ENCODE results near the gene NLRC3. TPM values are rescaled to one million over a fixed set of nuclear protein-coding genes. Genes with fewer than 3 reads are reported as not detected.

Gene NLRC3
- total RNA-seq, 1 experiment from 2014 or later, result 0.15 TPM

DNA sequence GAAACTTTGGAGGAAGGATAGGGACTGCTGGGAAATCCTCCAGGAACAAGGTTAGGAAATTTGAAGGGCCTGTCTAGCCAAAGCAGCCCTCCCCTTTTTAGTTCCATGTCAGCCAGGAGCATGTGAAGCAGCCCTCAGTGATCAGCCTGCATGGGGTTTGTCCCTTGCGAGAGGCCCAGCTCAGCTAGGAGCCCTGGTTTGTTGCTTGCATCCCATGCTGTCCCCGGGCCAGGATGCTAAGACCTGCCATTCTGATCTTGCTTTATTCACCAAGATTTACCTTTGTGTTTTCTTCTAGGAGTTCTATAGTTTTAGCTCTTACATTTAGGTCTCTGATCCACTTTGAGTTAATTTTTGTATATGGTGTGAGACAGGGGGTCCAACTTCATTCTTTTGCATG is 48.8 kb downstream of the NLRC3 start:
- ChIA-PET CTCF (interaction anchor here (1.2 kb wide), 1 partner anchor 126 kb away, joined by 3 read pairs; no protein-coding TSS in a partner anchor), RAD21 (ENCODE audit: low non-redundant PET in 1 of 2, low total read pairs in 2 of 2, uncharacterized antibody in 2 of 2, unreplicated experiment in 2 of 2) (no interaction called here), POLR2A (no interaction called here)
- no peaks in the 10 kb centered on the region for H3K9me3 ChIP-seq (ENCODE audit: control insufficient read depth in 1 of 2, insufficient read depth in 1 of 2, low read depth in 1 of 2, low read length in 2 of 2)
- H2AFZ ChIP-seq (ENCODE audit: low read depth, low read length, poor library complexity, severe bottlenecking), result no peak overlapping the region
- no peaks in the 10 kb centered on the region for H4K20me1 ChIP-seq (ENCODE audit: insufficient read depth)
- H3K4me1 ChIP-seq (ENCODE audit: control insufficient read depth in 1 of 2, insufficient read depth in 2 of 2, low read length in 2 of 2), result no peaks in the 10 kb centered on the region
- no peaks in the 10 kb centered on the region for H3K79me2 ChIP-seq (ENCODE audit: insufficient read depth, low read length)
- DNase-seq (ENCODE audit: low read depth, low spot score) (no peak), ATAC-seq (no peak)
- H3K4me3 ChIP-seq (replicated peaks in 1 of 2; ENCODE audit: low read depth in 1 of 2, low read length in 2 of 2), result no peak overlapping the region
- H3K9ac ChIP-seq (ENCODE audit: low read length), result no peak overlapping the region
- no peaks in the 10 kb centered on the region for H3K27me3 ChIP-seq (ENCODE audit: insufficient read depth, low read length)
- no TSS peak for BruUV-seq (replicated peaks)
- TF ChIP-seq CEBPB (IDR thresholded peaks at IDR 0.05; ENCODE audit: low read depth) (no peak), EZH2phosphoT487 (IDR thresholded peaks at IDR 0.05; ENCODE audit: borderline replicate concordance) (no peak), FOSL1 (IDR thresholded peaks at IDR 0.05; ENCODE audit: low read depth) (no peak), RAD21 (IDR thresholded peaks at IDR 0.05; ENCODE audit: low read depth) (no peak), TCF7L2 (IDR thresholded peaks at IDR 0.05; ENCODE audit: borderline replicate concordance, extremely low read depth, insufficient read depth, insufficient read length) (no peak), ELF1 (IDR thresholded peaks at IDR 0.05; ENCODE audit: borderline replicate concordance, low read depth) (no peak), SP1 (IDR thresholded peaks at IDR 0.05; ENCODE audit: low read depth) (no peak), CBX3 (IDR thresholded peaks at IDR 0.05; ENCODE audit: low read depth) (no peak), POLR2AphosphoS5 (IDR thresholded peaks at IDR 0.05; ENCODE audit: low read depth, low read length) (no peak), JUND (IDR thresholded peaks at IDR 0.05) (no peak), SIN3A (IDR thresholded peaks at IDR 0.05; ENCODE audit: low read depth) (no peak), ZNF274 (IDR thresholded peaks at IDR 0.05; ENCODE audit: low read depth, low read length) (no peak), EGR1 (IDR thresholded peaks at IDR 0.05; ENCODE audit: low read depth) (no peak)
- TF ChIP-seq, protein P1, sequence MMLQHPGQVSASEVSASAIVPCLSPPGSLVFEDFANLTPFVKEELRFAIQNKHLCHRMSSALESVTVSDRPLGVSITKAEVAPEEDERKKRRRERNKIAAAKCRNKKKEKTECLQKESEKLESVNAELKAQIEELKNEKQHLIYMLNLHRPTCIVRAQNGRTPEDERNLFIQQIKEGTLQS (IDR thresholded peaks at IDR 0.05), result no peak
- TF ChIP-seq, protein P2, sequence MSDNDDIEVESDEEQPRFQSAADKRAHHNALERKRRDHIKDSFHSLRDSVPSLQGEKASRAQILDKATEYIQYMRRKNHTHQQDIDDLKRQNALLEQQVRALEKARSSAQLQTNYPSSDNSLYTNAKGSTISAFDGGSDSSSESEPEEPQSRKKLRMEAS (IDR thresholded peaks at IDR 0.05), result no peak
- TF ChIP-seq, protein P3, sequence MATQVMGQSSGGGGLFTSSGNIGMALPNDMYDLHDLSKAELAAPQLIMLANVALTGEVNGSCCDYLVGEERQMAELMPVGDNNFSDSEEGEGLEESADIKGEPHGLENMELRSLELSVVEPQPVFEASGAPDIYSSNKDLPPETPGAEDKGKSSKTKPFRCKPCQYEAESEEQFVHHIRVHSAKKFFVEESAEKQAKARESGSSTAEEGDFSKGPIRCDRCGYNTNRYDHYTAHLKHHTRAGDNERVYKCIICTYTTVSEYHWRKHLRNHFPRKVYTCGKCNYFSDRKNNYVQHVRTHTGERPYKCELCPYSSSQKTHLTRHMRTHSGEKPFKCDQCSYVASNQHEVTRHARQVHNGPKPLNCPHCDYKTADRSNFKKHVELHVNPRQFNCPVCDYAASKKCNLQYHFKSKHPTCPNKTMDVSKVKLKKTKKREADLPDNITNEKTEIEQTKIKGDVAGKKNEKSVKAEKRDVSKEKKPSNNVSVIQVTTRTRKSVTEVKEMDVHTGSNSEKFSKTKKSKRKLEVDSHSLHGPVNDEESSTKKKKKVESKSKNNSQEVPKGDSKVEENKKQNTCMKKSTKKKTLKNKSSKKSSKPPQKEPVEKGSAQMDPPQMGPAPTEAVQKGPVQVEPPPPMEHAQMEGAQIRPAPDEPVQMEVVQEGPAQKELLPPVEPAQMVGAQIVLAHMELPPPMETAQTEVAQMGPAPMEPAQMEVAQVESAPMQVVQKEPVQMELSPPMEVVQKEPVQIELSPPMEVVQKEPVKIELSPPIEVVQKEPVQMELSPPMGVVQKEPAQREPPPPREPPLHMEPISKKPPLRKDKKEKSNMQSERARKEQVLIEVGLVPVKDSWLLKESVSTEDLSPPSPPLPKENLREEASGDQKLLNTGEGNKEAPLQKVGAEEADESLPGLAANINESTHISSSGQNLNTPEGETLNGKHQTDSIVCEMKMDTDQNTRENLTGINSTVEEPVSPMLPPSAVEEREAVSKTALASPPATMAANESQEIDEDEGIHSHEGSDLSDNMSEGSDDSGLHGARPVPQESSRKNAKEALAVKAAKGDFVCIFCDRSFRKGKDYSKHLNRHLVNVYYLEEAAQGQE (IDR thresholded peaks at IDR 0.05; ENCODE audit: low read depth), result no peak
- TF ChIP-seq, protein P4, sequence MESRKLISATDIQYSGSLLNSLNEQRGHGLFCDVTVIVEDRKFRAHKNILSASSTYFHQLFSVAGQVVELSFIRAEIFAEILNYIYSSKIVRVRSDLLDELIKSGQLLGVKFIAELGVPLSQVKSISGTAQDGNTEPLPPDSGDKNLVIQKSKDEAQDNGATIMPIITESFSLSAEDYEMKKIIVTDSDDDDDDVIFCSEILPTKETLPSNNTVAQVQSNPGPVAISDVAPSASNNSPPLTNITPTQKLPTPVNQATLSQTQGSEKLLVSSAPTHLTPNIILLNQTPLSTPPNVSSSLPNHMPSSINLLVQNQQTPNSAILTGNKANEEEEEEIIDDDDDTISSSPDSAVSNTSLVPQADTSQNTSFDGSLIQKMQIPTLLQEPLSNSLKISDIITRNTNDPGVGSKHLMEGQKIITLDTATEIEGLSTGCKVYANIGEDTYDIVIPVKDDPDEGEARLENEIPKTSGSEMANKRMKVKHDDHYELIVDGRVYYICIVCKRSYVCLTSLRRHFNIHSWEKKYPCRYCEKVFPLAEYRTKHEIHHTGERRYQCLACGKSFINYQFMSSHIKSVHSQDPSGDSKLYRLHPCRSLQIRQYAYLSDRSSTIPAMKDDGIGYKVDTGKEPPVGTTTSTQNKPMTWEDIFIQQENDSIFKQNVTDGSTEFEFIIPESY (IDR thresholded peaks at IDR 0.05; ENCODE audit: extremely low read depth, insufficient replicate concordance, low read length), result no peak
- peaks cover 7 to 27% of the 10 kb centered on the region in 2 experiments for H3K36me3 ChIP-seq (ENCODE audit: control insufficient read depth in 1 of 2, insufficient read depth in 2 of 2, low read length in 2 of 2)
- H3K4me2 ChIP-seq (ENCODE audit: low read length), result no peak overlapping the region
- no peaks in the 10 kb centered on the region for H3K9me2 ChIP-seq (ENCODE audit: insufficient read depth)
- intact Hi-C loops (cut with micrococcal nuclease), result no loop called here
- H3K27ac ChIP-seq (ENCODE audit: low read depth, low read length), result no peak overlapping the region
